RWPE2 (cell line): ENCODE measurements around the gene BRD9.

Experiments
- ATAC-seq: fragments of 200-7000 bp; cut with Tn5 transposase; 3 replicates; pipeline ENCODE4 v1.9.1; 2021; ENCODE audit warnings: low read depth
- DNase-seq: peaks from one replicate; pipeline ENCODE4 v3.0.0-alpha.2; 2020; ENCODE audit warnings: low spot score
- H3K27ac ChIP-seq: fragments of 450-650 bp; 2 replicates; pipeline ENCODE4 v1.5.1; 2017; ENCODE audit warnings: mild to moderate bottlenecking; ENCODE audit not compliant: poor library complexity, severe bottlenecking
- H3K27me3 ChIP-seq: fragments of 250-450 bp; sonication (Bioruptor Pico); 2 replicates; pipeline ENCODE4 v1.5.1; 2021; ENCODE audit warnings: mild to moderate bottlenecking, moderate library complexity; ENCODE audit not compliant: insufficient read depth, poor library complexity, severe bottlenecking
- H3K36me3 ChIP-seq: fragments of 250-450 bp; sonication (Bioruptor Pico); 2 replicates; pipeline ENCODE4 v1.5.1; 2020; ENCODE audit warnings: low read depth, mild to moderate bottlenecking, moderate library complexity
- H3K4me1 ChIP-seq: fragments of 250-450 bp; sonication (Bioruptor Pico); 2 replicates; pipeline ENCODE4 v1.5.1; 2021; ENCODE audit warnings: mild to moderate bottlenecking, moderate library complexity; ENCODE audit not compliant: insufficient read depth, poor library complexity, severe bottlenecking
- H3K4me3 ChIP-seq: fragments of 250-450 bp; sonication (Bioruptor Pico); 2 replicates; pipeline ENCODE4 v1.5.1; 2021; ENCODE audit warnings: mild to moderate bottlenecking, moderate library complexity; ENCODE audit not compliant: severe bottlenecking
- H3K9me3 ChIP-seq: fragments of 250-450 bp; sonication (Bioruptor Pico); 2 replicates; pipeline ENCODE4 v1.5.1; 2021; ENCODE audit warnings: mild to moderate bottlenecking, moderate library complexity; ENCODE audit not compliant: severe bottlenecking
- TF ChIP-seq, protein P1 (sequence below): fragments of 450-650 bp; IDR thresholded peaks from one replicate; pipeline ENCODE4 v1.5.1; 2017; ENCODE audit warnings: mild to moderate bottlenecking, moderate library complexity; ENCODE audit not compliant: poor library complexity, severe bottlenecking

The BRD9 gene

DNA sequence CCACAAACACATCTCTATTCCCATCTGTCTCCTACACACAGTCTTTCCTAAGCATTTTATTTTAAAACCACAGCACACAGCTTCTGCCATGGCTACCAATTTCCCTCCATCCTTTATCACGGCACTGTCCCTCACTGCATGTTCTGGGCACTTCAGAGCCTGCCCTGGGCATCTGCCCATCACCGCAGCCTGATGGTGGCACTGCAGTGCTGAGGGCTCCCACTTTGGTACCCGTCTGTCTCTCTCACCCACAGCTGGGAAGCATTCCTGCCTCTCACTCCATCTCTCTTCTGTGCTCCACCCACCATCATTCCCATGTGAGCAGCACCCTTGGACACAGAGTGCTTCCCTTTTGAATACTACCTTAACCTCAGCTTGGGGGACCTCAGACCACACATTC is 73.5 kb downstream of the BRD9 start:
- ATAC-seq = no peak; the same call in 2 of the 3 replicates
- H3K4me3 ChIP-seq = no peak overlapping the region

DNA sequence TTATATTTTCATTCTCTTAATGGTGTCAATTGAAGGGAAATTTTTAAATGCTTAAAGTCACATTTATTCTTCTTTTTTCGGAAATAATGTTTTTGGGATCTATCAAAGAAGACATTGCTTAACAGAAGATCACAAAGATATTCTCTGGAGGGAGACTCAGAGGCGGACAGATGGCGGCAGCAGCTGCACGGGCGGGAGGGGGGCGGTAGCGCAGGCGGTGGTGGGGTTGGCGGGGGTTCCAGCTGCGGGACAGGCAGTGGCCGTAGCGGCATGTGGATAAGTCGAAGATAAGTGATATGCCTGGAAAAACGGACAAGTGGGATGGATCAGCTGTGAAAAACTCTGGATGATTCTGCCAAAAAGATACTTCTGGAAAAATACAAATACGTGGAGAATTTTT is 76.4 kb downstream of the BRD9 start:
- DNase-seq (no peak), ATAC-seq (no peak)
- Histone ChIP-seq H3K4me1 (no peaks in the 10 kb centered on the region), H3K27me3 (peaks cover 12% of the 10 kb centered on the region), H3K27ac (no peak overlapping the region), H3K36me3 (no peaks in the 10 kb centered on the region), H3K4me3 (no peak overlapping the region), H3K9me3 (no peaks in the 10 kb centered on the region)
- TF ChIP-seq, protein P1, sequence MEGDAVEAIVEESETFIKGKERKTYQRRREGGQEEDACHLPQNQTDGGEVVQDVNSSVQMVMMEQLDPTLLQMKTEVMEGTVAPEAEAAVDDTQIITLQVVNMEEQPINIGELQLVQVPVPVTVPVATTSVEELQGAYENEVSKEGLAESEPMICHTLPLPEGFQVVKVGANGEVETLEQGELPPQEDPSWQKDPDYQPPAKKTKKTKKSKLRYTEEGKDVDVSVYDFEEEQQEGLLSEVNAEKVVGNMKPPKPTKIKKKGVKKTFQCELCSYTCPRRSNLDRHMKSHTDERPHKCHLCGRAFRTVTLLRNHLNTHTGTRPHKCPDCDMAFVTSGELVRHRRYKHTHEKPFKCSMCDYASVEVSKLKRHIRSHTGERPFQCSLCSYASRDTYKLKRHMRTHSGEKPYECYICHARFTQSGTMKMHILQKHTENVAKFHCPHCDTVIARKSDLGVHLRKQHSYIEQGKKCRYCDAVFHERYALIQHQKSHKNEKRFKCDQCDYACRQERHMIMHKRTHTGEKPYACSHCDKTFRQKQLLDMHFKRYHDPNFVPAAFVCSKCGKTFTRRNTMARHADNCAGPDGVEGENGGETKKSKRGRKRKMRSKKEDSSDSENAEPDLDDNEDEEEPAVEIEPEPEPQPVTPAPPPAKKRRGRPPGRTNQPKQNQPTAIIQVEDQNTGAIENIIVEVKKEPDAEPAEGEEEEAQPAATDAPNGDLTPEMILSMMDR = no peak

More for the DNA sequence above, 73.5 kb downstream of the BRD9 start:
- no peak for DNase-seq
- TF ChIP-seq, protein P1 = no peak
- no peak overlapping the region for H3K27ac ChIP-seq
- no peaks in the 10 kb centered on the region for H3K36me3 ChIP-seq
- no peaks in the 10 kb centered on the region for H3K9me3 ChIP-seq
- no peaks in the 10 kb centered on the region for H3K4me1 ChIP-seq
- H3K27me3 ChIP-seq = peaks cover 12% of the 10 kb centered on the region

DNA sequence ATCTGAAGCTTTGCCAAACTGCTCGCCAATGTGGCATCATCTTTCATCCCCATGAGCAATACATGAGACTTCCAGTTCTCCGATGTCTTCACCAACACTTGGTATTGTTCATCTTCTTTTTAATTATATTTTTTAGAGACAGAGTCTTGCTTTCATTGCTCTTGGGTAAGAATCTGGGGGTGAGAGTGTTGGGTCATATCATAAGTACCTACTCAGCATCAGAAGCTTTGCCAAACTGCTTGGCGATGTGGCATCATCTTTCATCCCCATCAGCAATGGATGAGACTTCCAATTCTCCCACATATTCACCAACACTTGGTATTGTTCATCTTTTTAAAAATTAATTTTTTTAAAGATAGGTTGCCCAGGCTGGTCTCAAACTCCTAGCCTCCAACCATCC is 77.2 kb downstream of the BRD9 start:
- no peak overlapping the region for H3K27ac ChIP-seq
- no peak overlapping the region for H3K4me3 ChIP-seq
- H3K9me3 ChIP-seq = no peaks in the 10 kb centered on the region
- TF ChIP-seq, protein P1 = no peak
- ATAC-seq = no peak
- no peak for DNase-seq
- peaks cover 12% of the 10 kb centered on the region for H3K27me3 ChIP-seq
- H3K36me3 ChIP-seq = no peaks in the 10 kb centered on the region
- H3K4me1 ChIP-seq = no peaks in the 10 kb centered on the region
